ENCODE data around the gene KCTD12.
A peak's percentile ranks its signal among the peaks of the same experiment; 100 is the strongest.

KCTD12 gene

DNA sequence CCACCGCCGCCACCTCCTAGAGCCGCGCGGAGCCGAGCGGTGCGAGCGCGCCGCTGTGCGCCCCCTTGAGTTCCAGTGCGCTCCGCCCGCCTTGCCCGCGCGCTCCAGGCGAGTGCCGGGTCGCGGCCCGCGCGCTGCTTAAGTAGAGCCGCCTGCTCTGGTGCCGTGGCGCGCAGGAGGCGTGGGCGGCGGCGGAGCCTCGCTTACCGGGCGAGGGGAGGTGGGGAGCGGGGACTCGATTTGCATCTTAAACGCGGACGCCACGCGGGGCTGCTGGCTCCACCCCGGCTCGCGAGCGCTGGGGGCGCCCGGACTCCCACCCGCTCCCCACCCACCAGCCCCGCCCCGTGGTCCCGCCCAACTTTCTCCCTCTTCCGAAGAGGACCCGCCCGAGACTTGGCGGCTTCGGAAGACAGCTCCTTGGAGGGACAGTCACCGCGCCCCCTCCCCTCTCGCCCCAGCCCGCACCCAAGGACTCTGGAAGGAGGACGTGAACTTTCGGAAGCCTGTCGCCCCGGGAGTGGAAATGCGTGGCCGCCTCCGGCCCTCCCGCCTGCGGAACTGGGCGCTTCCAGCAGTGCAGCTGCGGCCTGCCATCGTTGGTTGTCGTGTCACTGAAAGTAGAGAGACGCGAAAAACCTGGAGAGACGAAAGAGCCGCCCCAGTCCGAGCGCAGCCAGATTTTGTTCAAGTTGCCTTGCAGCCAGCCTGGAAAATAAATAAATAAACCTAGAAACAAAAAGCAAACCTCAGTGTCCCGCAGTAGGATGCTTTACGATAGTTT is at the start of gene KCTD12:
Gene KCTD12 (minus strand): TSS at position 114 of the 784 bp plus-strand sequence. CDS start 257 bp downstream, outside the sequence.
- peak; percentile 78 for DNase-seq (ENCODE audit: low read depth)
- TF ChIP-seq, protein P1, sequence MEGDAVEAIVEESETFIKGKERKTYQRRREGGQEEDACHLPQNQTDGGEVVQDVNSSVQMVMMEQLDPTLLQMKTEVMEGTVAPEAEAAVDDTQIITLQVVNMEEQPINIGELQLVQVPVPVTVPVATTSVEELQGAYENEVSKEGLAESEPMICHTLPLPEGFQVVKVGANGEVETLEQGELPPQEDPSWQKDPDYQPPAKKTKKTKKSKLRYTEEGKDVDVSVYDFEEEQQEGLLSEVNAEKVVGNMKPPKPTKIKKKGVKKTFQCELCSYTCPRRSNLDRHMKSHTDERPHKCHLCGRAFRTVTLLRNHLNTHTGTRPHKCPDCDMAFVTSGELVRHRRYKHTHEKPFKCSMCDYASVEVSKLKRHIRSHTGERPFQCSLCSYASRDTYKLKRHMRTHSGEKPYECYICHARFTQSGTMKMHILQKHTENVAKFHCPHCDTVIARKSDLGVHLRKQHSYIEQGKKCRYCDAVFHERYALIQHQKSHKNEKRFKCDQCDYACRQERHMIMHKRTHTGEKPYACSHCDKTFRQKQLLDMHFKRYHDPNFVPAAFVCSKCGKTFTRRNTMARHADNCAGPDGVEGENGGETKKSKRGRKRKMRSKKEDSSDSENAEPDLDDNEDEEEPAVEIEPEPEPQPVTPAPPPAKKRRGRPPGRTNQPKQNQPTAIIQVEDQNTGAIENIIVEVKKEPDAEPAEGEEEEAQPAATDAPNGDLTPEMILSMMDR (conservative IDR thresholded peaks at IDR 0.05; ENCODE audit: control insufficient read depth, insufficient read depth, low read depth, low read length): no peak
- peak within 1 kb of the TSS; percentile 74 for H3K4me3 ChIP-seq (ENCODE audit: control insufficient read depth, low read depth, low read length)

DNA sequence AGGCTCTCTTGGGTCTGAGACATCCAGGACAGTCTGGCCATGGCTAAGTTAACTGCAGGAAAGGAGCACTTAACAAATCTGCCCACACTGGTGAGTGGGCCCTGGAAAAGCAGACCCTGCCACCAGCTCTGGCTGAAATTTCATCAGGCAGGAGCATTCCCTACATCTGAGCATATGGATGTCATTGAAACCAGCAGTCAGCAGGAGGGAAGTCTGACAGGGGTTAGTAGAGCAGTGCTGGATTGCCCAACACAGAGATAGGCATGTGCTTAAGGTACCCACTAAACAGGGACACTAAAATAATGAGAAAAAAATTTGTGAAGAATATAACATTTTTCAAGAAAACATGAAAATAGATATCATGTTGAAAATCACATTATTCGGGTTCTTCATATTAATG is 48.5 kb upstream of the KCTD12 start:
- TF ChIP-seq, protein P1 (conservative IDR thresholded peaks at IDR 0.05; ENCODE audit: control insufficient read depth, insufficient read depth, low read depth, low read length): no peak
- no peak for DNase-seq (ENCODE audit: low read depth)
- no peak overlapping the region for H3K4me3 ChIP-seq (ENCODE audit: control insufficient read depth, low read depth, low read length)

DNA sequence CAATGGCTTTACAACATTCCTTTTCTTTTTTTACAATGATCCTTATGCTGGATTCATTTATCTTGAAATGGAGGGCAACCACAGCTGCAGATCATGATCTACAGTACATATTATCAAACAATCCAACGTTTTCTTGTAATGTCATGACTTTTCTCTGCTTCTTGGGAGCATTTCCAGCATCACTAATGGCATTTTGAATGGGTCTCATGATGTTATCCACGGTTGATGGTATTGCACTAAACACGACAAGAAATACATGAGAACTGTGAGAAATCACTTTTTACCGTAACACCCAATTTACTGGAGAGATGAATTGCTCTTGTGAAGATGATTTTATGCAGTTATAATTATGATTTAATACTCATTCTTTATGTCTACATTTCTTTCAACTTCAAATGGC is 45.9 kb upstream of the KCTD12 start:
- no peak for DNase-seq (ENCODE audit: low read depth)
- H3K4me3 ChIP-seq (ENCODE audit: control insufficient read depth, low read depth, low read length): no peak overlapping the region
- TF ChIP-seq, protein P1 (conservative IDR thresholded peaks at IDR 0.05; ENCODE audit: control insufficient read depth, insufficient read depth, low read depth, low read length): no peak

DNA sequence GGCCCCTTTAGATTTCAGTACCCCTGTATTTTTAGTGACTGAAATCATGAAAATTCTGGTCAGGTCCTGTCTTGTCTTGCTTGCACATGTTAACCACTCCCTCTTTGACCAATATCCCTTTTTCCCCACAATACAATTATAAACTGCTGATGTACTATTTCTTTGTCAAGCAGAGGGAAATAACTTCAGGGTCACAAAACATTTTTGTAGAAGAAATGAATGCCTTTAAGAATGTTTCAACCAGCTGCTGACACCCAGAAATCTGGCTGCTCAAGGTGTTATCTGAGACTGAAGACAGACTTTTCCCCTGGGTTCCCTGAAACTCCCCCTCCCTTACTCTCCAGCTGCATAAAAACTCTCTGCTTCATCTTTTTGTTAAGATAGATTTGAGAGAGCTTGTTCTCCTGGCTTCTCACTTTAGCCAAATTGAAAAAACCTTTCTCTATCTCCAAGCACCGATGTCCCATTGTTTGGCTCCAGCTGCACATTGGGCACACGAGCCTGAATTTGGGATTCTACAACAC is 43.7 kb upstream of the KCTD12 start:
- DNase-seq (ENCODE audit: low read depth): no peak
- TF ChIP-seq, protein P1 (conservative IDR thresholded peaks at IDR 0.05; ENCODE audit: control insufficient read depth, insufficient read depth, low read depth, low read length): no peak
- H3K4me3 ChIP-seq (ENCODE audit: control insufficient read depth, low read depth, low read length): no peak overlapping the region

DNA sequence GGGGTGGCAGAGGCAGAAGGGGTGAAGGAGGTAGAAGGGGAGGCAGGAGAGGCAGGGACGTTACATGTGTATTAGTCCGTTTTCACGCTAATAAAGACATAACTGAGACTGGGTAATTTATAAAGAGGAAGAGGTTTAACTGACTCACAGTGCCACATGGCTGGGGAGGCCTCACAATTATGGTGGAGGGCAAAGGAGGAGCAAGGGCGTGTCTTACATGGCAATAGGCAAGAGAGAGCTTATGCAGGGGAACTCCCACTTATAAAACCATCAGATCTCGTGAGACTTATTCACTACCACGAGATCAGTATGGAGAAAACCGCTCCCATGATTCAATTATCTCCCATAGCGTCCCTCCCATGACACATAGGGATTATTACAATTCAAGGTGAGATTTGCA is 43.1 kb upstream of the KCTD12 start:
- no peak overlapping the region for H3K4me3 ChIP-seq (ENCODE audit: control insufficient read depth, low read depth, low read length)
- no peak for DNase-seq (ENCODE audit: low read depth)
- TF ChIP-seq, protein P1 (conservative IDR thresholded peaks at IDR 0.05; ENCODE audit: control insufficient read depth, insufficient read depth, low read depth, low read length): no peak

DNA sequence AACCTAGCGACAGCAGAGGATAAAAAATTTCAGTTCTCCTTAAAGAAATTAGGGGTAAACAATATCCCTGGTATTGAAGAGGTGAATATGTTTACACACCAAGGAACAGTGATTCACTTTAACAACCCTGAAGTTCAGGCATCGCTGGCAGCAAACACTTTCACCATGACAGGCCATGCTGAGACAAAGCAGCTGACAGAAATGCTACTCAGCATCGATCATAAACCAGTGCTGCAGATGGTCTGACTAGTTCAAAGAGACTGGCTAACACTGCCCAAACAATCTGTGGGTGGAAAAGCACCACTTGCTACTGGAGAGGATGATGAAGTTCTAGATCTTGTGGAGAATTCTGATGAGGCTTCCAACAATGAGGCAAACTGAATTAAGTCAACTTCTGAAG is 42.3 kb upstream of the KCTD12 start:
- no peak for DNase-seq (ENCODE audit: low read depth)
- no peak overlapping the region for H3K4me3 ChIP-seq (ENCODE audit: control insufficient read depth, low read depth, low read length)
- TF ChIP-seq, protein P1 (conservative IDR thresholded peaks at IDR 0.05; ENCODE audit: control insufficient read depth, insufficient read depth, low read depth, low read length): no peak
